Mesothelial cell of epicardium (in vitro differentiated cells): ENCODE measurements around the gene GOLGA7B. TPM values are rescaled to one million over a fixed set of nuclear protein-coding genes. Genes with fewer than 3 reads are reported as not detected.

ENCODE experiments used
- DNase-seq, 2 experiments: peaks; one replicate each; pipeline ENCODE4 v3.0.0; 2021; ENCODE audit warnings: low spot score in 2 of 2; ENCODE audit not compliant: unreplicated experiment in 2 of 2
- H3K27ac Mint-ChIP-seq: 2 replicates; pipeline ENCODE4 v1.8.0; 2021; ENCODE audit warnings: mixed read lengths
- H3K27me3 Mint-ChIP-seq: 2 replicates; pipeline ENCODE4 v1.8.0; 2021; ENCODE audit warnings: low read depth, mixed read lengths
- H3K36me3 Mint-ChIP-seq: 2 replicates; pipeline ENCODE4 v1.8.0; 2021; ENCODE audit warnings: mixed read lengths
- H3K4me1 Mint-ChIP-seq: 2 replicates; pipeline ENCODE4 v1.8.0; 2021; ENCODE audit warnings: mixed read lengths
- H3K4me3 Mint-ChIP-seq: 2 replicates; pipeline ENCODE4 v1.8.0; 2021; ENCODE audit warnings: mild to moderate bottlenecking, moderate library complexity, mixed read lengths
- H3K9me3 Mint-ChIP-seq: 2 replicates; pipeline ENCODE4 v1.8.0; 2021; ENCODE audit warnings: mixed read lengths
- total RNA-seq: library from RNA; stranded (reverse); gene quantifications from 3 replicates; pipeline ENCODE4 v1.2.1, GENCODE V29; 2021
- TF ChIP-seq, protein P1 (sequence below): fragments of 200-600 bp; sonication (generic); IDR thresholded peaks from one replicate; pipeline ENCODE4 v1.5.0; 2021; ENCODE audit warnings: antibody characterized with exemption; ENCODE audit not compliant: unreplicated experiment

The GOLGA7B gene
- total RNA-seq, 1 donor from 2014 or later: 0.16 TPM

- H3K27ac Mint-ChIP-seq: no peak overlapping the region
- H3K4me3 Mint-ChIP-seq: no peak overlapping the region
- TF ChIP-seq, protein P1, sequence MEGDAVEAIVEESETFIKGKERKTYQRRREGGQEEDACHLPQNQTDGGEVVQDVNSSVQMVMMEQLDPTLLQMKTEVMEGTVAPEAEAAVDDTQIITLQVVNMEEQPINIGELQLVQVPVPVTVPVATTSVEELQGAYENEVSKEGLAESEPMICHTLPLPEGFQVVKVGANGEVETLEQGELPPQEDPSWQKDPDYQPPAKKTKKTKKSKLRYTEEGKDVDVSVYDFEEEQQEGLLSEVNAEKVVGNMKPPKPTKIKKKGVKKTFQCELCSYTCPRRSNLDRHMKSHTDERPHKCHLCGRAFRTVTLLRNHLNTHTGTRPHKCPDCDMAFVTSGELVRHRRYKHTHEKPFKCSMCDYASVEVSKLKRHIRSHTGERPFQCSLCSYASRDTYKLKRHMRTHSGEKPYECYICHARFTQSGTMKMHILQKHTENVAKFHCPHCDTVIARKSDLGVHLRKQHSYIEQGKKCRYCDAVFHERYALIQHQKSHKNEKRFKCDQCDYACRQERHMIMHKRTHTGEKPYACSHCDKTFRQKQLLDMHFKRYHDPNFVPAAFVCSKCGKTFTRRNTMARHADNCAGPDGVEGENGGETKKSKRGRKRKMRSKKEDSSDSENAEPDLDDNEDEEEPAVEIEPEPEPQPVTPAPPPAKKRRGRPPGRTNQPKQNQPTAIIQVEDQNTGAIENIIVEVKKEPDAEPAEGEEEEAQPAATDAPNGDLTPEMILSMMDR: no peak
- H3K4me1 Mint-ChIP-seq: peaks cover 4% of the 10 kb centered on the region
- no peaks in the 10 kb centered on the region for H3K36me3 Mint-ChIP-seq
- peaks cover 8% of the 10 kb centered on the region for H3K9me3 Mint-ChIP-seq
- DNase-seq: no peak
- peaks cover 87% of the 10 kb centered on the region for H3K27me3 Mint-ChIP-seq
These were observed 3.3 kb downstream of the GOLGA7B start for GRCh38 chr10:97852840-97853405.

DNA sequence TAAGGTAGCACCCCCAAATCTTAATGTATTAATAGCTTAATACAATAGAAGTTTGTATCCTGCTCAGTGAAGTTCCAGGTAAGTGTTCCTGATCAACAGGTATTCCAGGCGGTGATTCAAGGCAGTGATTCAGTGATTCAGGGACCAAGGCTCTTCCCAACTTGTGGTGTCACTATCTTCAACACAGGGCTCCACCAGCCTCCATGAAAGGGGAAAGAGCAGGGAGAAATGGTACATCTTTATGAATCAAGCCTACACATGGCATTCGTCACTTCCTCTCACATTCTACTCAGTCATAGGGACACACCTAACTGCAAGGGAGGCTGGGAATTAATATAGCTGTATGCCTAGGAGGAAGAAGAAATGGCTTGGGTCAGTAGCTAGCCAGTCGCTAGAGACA is 5.1 kb downstream of the GOLGA7B start:
- H3K27me3 Mint-ChIP-seq: peaks cover 89% of the 10 kb centered on the region
- no peaks in the 10 kb centered on the region for H3K36me3 Mint-ChIP-seq
- H3K4me3 Mint-ChIP-seq: no peak overlapping the region
- H3K9me3 Mint-ChIP-seq: peaks cover 8% of the 10 kb centered on the region
- H3K4me1 Mint-ChIP-seq: no peaks in the 10 kb centered on the region
- TF ChIP-seq, protein P1: no peak
- H3K27ac Mint-ChIP-seq: no peak overlapping the region
- DNase-seq: no peak

DNA sequence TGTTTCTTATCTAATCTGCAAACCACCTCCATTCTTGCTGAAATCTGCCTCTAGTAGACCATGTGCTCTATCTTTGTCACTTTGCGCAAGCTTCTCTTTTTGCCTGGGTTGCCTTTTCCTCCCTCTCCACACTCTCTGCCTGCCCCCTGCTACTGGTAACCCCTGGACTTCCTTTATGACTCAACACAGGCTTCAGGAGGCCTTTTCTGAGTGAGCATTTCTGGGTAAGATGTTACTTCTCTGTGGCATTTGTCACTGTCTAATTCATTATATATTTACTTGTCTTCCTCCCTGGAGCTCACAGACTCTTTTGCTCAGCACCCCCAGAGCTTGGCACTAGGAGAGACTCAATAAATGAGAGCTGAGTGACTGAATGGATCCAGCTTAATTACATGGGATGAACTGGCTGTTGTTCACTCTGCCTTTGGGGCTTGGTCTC is 8.4 kb downstream of the GOLGA7B start:
- Mint-ChIP-seq H3K36me3 (no peaks in the 10 kb centered on the region), H3K4me3 (no peak overlapping the region), H3K27ac (no peak overlapping the region), H3K27me3 (peaks cover 85% of the 10 kb centered on the region), H3K9me3 (peaks cover 8% of the 10 kb centered on the region), H3K4me1 (no peaks in the 10 kb centered on the region)
- no peak for DNase-seq
- TF ChIP-seq, protein P1: no peak

- no peaks in the 10 kb centered on the region for H3K36me3 Mint-ChIP-seq
- H3K4me1 Mint-ChIP-seq: no peaks in the 10 kb centered on the region
- H3K27ac Mint-ChIP-seq: no peak overlapping the region
- no peak for DNase-seq
- TF ChIP-seq, protein P1: no peak
- no peak overlapping the region for H3K4me3 Mint-ChIP-seq
- peaks cover 8% of the 10 kb centered on the region for H3K9me3 Mint-ChIP-seq
- H3K27me3 Mint-ChIP-seq: peaks cover 74% of the 10 kb centered on the region
These were observed 11.6 kb downstream of the GOLGA7B start for GRCh38 chr10:97861097-97861750.

DNA sequence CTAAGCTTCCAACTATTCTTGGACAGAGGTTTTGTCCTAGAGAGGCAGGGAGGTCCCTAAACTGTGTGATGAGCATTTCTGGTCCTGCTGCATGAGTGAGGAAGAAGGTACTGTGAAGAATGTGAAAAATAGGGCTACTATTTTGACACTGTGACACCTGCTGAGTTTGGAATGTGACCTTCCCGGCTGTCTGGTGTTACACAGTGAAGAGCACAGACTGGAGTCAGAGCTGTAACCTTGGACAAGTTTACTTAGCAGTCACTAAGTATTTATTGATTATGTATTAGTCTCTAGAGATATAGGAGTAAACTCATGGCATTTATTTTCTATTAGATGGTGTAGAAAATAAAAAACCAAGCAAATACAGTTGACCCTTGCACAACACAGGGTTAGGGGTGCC is 12.3 kb downstream of the GOLGA7B start:
- Mint-ChIP-seq H3K27ac (no peak overlapping the region), H3K4me3 (no peak overlapping the region), H3K36me3 (no peaks in the 10 kb centered on the region), H3K27me3 (peaks cover 67% of the 10 kb centered on the region), H3K9me3 (peaks cover under 1% of the 10 kb centered on the region), H3K4me1 (no peaks in the 10 kb centered on the region)
- no peak for DNase-seq
- TF ChIP-seq, protein P1: no peak
